ENCODE measurements around the gene MKLN1. TPM values are rescaled to one million over a fixed set of nuclear protein-coding genes. Genes with fewer than 3 reads are reported as not detected.

MKLN1 gene
- total RNA-seq, 1 experiment from 2014 or later: 48.5 TPM

- no peaks in the 10 kb centered on the region for H3K4me1 ChIP-seq (ENCODE audit: control insufficient read depth in 1 of 2, insufficient read depth in 2 of 2, low read length in 2 of 2)
- CTCF ChIA-PET: no interaction called here
- no peaks in the 10 kb centered on the region for H3K9me2 ChIP-seq (ENCODE audit: insufficient read depth)
- H2AFZ ChIP-seq (ENCODE audit: low read depth, low read length, poor library complexity, severe bottlenecking): no peak overlapping the region
- no peak overlapping the region for H3K4me3 ChIP-seq (replicated peaks in 1 of 2; ENCODE audit: low read depth in 1 of 2, low read length in 2 of 2)
- BruUV-seq (replicated peaks): no TSS peak
- intact Hi-C loops (cut with micrococcal nuclease): no loop called here
- no peak for ATAC-seq
- RAD21 ChIA-PET (ENCODE audit: low non-redundant PET in 1 of 2, low total read pairs in 2 of 2, uncharacterized antibody in 2 of 2, unreplicated experiment in 2 of 2): no interaction called here
- H3K9me3 ChIP-seq (ENCODE audit: control insufficient read depth in 1 of 2, insufficient read depth in 1 of 2, low read depth in 1 of 2, low read length in 2 of 2): no peaks in the 10 kb centered on the region
- no peaks in the 10 kb centered on the region for H3K27me3 ChIP-seq (ENCODE audit: insufficient read depth, low read length)
- DNase-seq (ENCODE audit: low read depth, low spot score): no peak
- POLR2A ChIA-PET: no interaction called here
- H3K4me2 ChIP-seq (ENCODE audit: low read length): no peak overlapping the region
- H3K36me3 ChIP-seq (ENCODE audit: control insufficient read depth in 1 of 2, insufficient read depth in 2 of 2, low read length in 2 of 2): no peaks in the 10 kb centered on the region
- H4K20me1 ChIP-seq (ENCODE audit: insufficient read depth): peaks cover 5% of the 10 kb centered on the region; the same call in 1 of the 2 replicates
- TF ChIP-seq REST (IDR thresholded peaks at IDR 0.05; ENCODE audit: low read depth) (no peak), EZH2phosphoT487 (IDR thresholded peaks at IDR 0.05; ENCODE audit: borderline replicate concordance) (no peak), POLR2A (IDR thresholded peaks at IDR 0.05; ENCODE audit: borderline replicate concordance, extremely low read depth, insufficient read depth, insufficient read length) (no peak), ZFX (IDR thresholded peaks at IDR 0.05) (no peak), ZNF274 (IDR thresholded peaks at IDR 0.05; ENCODE audit: low read depth, low read length) (no peak)
- H3K9ac ChIP-seq (ENCODE audit: low read length): no peak overlapping the region
- peaks cover 72% of the 10 kb centered on the region for H3K79me2 ChIP-seq (ENCODE audit: insufficient read depth, low read length)
- no peak overlapping the region for H3K27ac ChIP-seq (ENCODE audit: low read depth, low read length)
These were observed 53.6 kb downstream of the MKLN1 start for GRCh38 chr7:131381069-131381838.

Measured in HCT116 (cell line).